HL-60 (cell line): ENCODE data around the gene BLID.

ENCODE experiments used
- SPI1 ChIP-seq: IDR thresholded peaks from 2 replicates; pipeline ENCODE4 v1.6.1; 2012; ENCODE audit warnings: low read depth, mild to moderate bottlenecking, borderline replicate concordance
- TF ChIP-seq, protein P1 (sequence below): IDR thresholded peaks from one replicate; pipeline ENCODE4 v1.5.1; 2011; ENCODE audit warnings: low read length, control low read depth, inconsistent platforms; ENCODE audit not compliant: insufficient read depth

DNA sequence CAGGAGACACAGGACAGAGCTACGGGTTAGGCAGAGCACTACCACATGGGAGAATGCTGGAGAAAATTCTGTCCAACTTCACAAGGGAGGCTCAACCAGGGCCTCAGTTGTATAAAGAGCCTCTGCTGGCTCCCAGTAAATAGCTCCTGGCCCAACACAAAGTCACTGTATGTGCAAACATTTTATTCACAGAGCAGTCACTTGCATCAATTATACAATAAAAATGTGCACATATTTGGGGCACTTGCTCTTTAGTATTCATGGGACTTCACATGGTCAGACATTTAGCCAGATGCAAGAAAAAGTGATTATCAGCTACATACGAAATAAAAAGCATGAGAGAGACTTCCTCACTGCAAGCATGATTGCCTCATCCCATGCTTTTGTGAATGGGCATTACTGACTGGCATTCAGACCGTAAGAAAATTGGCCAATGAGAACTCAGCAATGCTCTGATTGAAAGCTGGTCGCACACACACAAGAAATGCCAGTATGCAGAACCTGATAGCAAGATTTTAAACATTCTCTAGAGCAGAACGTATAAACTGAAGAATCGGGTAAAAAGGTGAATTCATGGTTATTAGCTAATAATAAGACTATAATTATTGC lies 39.4 kb downstream of the BLID start:
- TF ChIP-seq SPI1: no peak
- TF ChIP-seq, protein P1, sequence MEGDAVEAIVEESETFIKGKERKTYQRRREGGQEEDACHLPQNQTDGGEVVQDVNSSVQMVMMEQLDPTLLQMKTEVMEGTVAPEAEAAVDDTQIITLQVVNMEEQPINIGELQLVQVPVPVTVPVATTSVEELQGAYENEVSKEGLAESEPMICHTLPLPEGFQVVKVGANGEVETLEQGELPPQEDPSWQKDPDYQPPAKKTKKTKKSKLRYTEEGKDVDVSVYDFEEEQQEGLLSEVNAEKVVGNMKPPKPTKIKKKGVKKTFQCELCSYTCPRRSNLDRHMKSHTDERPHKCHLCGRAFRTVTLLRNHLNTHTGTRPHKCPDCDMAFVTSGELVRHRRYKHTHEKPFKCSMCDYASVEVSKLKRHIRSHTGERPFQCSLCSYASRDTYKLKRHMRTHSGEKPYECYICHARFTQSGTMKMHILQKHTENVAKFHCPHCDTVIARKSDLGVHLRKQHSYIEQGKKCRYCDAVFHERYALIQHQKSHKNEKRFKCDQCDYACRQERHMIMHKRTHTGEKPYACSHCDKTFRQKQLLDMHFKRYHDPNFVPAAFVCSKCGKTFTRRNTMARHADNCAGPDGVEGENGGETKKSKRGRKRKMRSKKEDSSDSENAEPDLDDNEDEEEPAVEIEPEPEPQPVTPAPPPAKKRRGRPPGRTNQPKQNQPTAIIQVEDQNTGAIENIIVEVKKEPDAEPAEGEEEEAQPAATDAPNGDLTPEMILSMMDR: no peak
